Activated CD4-positive, alpha-beta memory T cell treated with anti-CD3 and anti-CD28 coated beads, Interleukin-2, amount 10 ng/mL, durations not matched to agents 7 days and 5 days (primary cell): Measurements from ENCODE around the gene CARM1. TPM values are rescaled to one million over a fixed set of nuclear protein-coding genes. Genes with fewer than 3 reads are reported as not detected.
A peak's percentile ranks its signal among the peaks of the same experiment; 100 is the strongest.

Source experiments
- CTCF ChIA-PET: fragments of 350-600 bp; sonication (Branson Sonifier 250); formaldehyde crosslinking; loops from one replicate; lab custom pipeline; 2021; ENCODE audit warnings: antibody characterized with exemption, inconsistent platforms; lab: Charles Lee
- POLR2A ChIA-PET: fragments of 350-600 bp; sonication (Branson Sonifier 250); formaldehyde crosslinking; loops from one replicate; lab custom pipeline; 2021; ENCODE audit warnings: antibody characterized with exemption; lab: Charles Lee
- DNase-seq: peaks from one replicate; pipeline ENCODE4 v3.0.0-alpha.2; 2020
- H3K27ac Mint-ChIP-seq: one replicate; pipeline ENCODE4 v1.8.0; 2021; ENCODE audit warnings: mild to moderate bottlenecking, mixed read lengths
- H3K27me3 Mint-ChIP-seq: one replicate; pipeline ENCODE4 v1.8.0; 2021; ENCODE audit warnings: mixed read lengths
- H3K36me3 Mint-ChIP-seq: one replicate; pipeline ENCODE4 v1.8.0; 2021; ENCODE audit warnings: low read depth, mixed read lengths
- H3K4me1 Mint-ChIP-seq: one replicate; pipeline ENCODE4 v1.8.0; 2021; ENCODE audit warnings: mixed read lengths
- H3K4me3 Mint-ChIP-seq: one replicate; pipeline ENCODE4 v1.8.0; 2021; ENCODE audit warnings: mild to moderate bottlenecking, mixed read lengths
- H3K9me3 Mint-ChIP-seq: one replicate; pipeline ENCODE4 v1.8.0; 2021; ENCODE audit warnings: mixed read lengths
- total RNA-seq, 2 experiments: library from RNA; stranded (reverse); gene quantifications; one replicate each; pipeline ENCODE4 v1.2.3, GENCODE V29; 2021

The CARM1 gene
- total RNA-seq, 2 experiments from 2014 or later, result 39.3 to 40.2 TPM

DNA sequence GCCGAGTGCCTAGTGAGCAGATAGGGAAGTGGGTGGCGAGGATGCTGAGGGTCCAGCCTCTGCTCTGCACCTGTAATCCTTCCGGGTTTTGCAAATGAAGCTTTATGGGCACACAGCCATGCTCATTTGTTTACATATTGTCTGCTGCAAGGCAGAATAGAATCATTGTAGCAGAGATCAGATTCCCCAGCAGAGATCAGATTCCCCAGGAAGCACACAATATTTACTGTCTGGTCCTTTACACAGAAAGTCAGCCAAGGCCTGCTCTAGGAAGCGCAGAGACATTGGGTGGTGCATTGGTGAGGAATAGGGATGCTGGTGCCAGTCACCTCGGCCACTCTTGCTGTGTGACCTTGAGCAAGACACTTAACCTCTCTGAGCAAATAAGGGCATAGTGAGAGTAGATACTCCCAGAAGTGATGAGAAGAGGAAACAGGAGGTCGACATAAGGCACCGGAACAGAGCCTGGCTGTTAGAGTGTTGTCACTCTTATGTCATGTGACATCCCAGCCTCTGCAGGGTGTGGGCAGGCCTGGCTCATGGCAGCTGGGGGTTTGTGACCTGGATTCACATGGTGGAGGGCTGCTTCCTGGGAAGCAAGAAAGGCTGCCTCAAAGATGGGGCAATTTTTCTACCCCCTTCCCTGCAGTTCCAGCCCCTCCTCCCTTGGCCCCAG, 25.6 kb downstream of the CARM1 start:
- Mint-ChIP-seq H3K9me3 (no peaks in the 10 kb centered on the region), H3K27me3 (no peaks in the 10 kb centered on the region), H3K27ac (peak overlapping the region; percentile 44), H3K36me3 (no peaks in the 10 kb centered on the region), H3K4me3 (no peak overlapping the region), H3K4me1 (peaks cover 13% of the 10 kb centered on the region)
- DNase-seq, result peak; percentile 22
- ChIA-PET CTCF (no interaction called here), POLR2A (no interaction called here)

DNA sequence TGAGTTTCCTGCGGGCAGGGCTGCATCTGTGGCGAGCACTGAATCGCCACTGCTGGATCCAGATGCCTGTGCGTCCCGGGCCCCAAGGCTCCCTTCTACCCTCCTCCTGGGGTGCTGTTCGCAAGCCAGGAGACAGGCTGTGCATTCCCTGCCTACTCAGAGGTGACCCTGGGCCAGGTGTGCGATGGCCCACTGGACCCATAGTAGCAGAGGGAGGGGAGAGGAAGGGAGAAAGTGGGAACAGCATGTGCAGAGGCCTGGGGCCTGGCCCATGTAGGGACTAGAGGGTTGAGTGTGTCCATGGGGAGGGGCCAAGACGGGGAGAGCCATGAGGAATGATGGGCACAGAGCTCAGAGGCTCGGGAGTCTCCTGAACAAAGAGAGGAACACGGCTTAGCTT, 27.3 kb downstream of the CARM1 start:
- DNase-seq, result no peak
- ChIA-PET POLR2A (no interaction called here), CTCF (interaction anchor here (0.6 to 0.7 kb wide), 2 partner anchors 30 to 426 kb away, joined by 3 to 5 read pairs; no protein-coding TSS in a partner anchor)

DNA sequence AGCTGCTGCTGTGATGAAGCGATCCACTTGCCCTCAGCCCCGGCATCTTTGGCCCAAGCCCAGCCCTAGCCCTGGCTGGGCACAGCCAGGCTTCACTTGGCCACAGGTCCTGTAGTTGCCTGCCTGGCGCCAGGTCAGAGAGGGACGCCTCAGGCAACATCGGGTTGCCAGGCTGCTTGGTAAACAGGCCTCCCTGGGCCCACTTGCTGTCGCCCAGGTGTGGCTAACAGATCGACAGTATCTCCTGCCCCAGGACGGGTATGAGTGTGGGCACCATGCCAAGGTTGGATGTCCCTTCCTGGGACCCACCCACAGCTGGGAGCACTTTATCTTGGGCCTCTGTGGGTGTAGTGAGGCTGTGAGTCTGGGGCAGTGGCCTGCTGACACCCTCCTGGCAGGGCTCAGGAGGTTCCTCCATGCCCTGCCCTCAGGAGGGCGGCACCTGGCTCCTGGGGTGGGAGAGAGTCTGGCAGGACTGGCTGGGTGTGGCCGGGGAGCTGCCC, 27.8 kb downstream of the CARM1 start:
- H3K27ac Mint-ChIP-seq, result no peak overlapping the region
- no peak overlapping the region for H3K4me3 Mint-ChIP-seq
- H3K36me3 Mint-ChIP-seq, result peaks cover 3% of the 10 kb centered on the region
- H3K9me3 Mint-ChIP-seq, result peaks cover 5% of the 10 kb centered on the region
- ChIA-PET CTCF (interaction anchor here (0.6 to 0.7 kb wide), 2 partner anchors 31 to 425 kb away, joined by 3 to 5 read pairs; no protein-coding TSS in a partner anchor), POLR2A (no interaction called here)
- DNase-seq, result no peak
- no peaks in the 10 kb centered on the region for H3K27me3 Mint-ChIP-seq
- peaks cover 13% of the 10 kb centered on the region for H3K4me1 Mint-ChIP-seq

More for the DNA sequence above, 27.3 kb downstream of the CARM1 start:
- Mint-ChIP-seq H3K27me3 (no peaks in the 10 kb centered on the region), H3K4me1 (peaks cover 13% of the 10 kb centered on the region), H3K27ac (no peak overlapping the region), H3K4me3 (no peak overlapping the region), H3K36me3 (peaks cover 3% of the 10 kb centered on the region), H3K9me3 (peaks cover 5% of the 10 kb centered on the region)

DNA sequence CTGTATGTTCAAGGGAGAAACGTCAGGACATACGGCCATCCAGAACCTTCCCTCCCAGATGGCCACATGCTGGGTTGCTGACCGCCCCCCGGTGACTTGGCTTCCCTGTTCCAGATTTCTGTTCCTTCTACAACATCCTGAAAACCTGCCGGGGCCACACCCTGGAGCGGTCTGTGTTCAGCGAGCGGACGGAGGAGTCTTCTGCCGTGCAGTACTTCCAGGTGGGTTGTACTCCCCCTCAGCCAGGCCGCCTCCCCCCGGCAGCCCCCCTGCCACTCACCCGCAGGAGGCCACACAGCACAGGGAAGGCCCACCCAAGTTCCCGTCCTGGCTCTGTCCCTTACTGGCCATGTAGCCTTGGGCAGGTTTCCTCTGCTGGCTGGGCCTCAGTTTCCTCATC, 36.6 kb downstream of the CARM1 start:
- H3K36me3 Mint-ChIP-seq, result peaks cover 7% of the 10 kb centered on the region
- H3K9me3 Mint-ChIP-seq, result peaks cover 3% of the 10 kb centered on the region
- DNase-seq, result no peak
- no peaks in the 10 kb centered on the region for H3K4me1 Mint-ChIP-seq
- POLR2A ChIA-PET, result no interaction called here
- CTCF ChIA-PET, result interaction anchor here (0.6 kb wide), 1 partner anchor 29 kb away, joined by 3 read pairs; no protein-coding TSS in a partner anchor
- H3K27ac Mint-ChIP-seq, result no peak overlapping the region
- H3K27me3 Mint-ChIP-seq, result no peaks in the 10 kb centered on the region
- H3K4me3 Mint-ChIP-seq, result no peak overlapping the region

DNA sequence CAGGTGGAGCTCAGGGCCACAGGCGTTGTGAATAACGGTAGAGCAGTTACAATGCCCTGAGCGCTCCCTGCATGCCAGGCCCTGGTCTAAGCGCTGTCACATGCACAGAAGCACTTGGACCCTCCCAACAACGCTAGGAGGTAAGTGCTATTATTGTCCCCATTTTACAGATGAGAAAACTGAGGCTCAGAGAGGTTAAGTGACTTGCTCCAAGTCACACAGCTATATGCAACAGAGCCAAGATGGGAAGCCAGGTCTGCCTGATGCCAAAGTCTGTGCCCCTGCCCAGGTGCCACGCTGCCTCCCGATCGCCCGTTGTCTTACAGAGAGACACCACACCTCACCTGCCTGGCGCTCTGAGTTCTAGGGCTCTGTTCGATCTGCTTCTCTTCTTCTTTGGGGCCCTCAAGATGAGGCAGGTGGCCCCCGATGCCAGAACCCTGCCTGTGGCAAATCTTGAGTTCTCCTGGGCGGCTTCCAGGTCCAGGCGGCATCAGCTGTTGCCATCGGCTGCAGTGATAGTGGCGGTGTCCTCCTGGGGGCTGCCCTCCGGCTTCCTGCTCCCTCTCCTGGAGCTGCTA, 37.1 kb downstream of the CARM1 start:
- no peak overlapping the region for H3K4me3 Mint-ChIP-seq
- no peaks in the 10 kb centered on the region for H3K9me3 Mint-ChIP-seq
- CTCF ChIA-PET, result interaction anchor here (0.6 kb wide), 1 partner anchor 28 kb away, joined by 3 read pairs; no protein-coding TSS in a partner anchor
- H3K4me1 Mint-ChIP-seq, result no peaks in the 10 kb centered on the region
- POLR2A ChIA-PET, result no interaction called here
- H3K36me3 Mint-ChIP-seq, result peaks cover 5% of the 10 kb centered on the region
- H3K27me3 Mint-ChIP-seq, result no peaks in the 10 kb centered on the region
- no peak overlapping the region for H3K27ac Mint-ChIP-seq
- no peak for DNase-seq

DNA sequence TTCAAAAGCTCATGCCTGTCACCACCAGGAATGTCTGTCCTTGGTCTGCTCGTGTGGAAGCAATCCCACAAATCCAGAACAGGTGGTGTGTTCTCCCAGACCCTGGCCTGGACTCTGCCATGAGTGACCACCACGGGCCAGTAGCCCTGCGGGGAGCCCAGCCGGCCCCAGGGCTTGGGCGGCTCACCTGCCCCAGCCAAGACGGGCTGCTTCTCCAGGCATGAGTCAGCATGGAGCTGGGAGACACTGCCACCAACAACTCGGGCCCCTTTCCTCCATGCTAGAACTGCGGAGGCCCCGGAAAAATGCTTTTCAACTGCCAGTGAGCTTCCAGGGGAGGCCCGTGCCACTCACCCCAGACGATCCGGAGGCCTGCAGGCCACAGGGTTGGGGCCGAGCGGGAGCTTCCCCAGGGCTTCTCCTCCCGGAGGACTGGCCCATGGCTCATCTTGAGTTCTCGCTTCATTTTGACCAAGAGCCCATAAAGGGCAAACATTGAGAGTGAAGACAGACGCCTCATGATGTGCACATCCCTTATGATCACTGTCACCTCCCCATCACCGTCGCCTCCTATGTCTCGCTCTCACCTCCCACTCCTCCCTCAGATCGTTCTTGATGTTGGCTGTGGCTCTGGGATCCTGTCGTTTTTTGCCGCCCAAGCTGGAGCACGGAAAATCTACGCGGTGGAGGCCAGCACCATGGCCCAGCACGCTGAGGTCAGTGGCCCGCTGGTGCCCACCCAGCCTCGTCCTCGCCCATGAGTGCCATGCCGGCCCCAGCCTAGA, 40.4 kb downstream of the CARM1 start:
- Mint-ChIP-seq H3K27me3 (no peaks in the 10 kb centered on the region), H3K4me3 (no peak overlapping the region), H3K27ac (no peak overlapping the region), H3K9me3 (no peaks in the 10 kb centered on the region), H3K4me1 (no peaks in the 10 kb centered on the region), H3K36me3 (peaks cover 5% of the 10 kb centered on the region)
- DNase-seq, result no peak
- CTCF ChIA-PET, result interaction anchor here (1.4 kb wide), 1 partner anchor 48 kb away, joined by 3 read pairs; no protein-coding TSS in a partner anchor
- POLR2A ChIA-PET, result no interaction called here

DNA sequence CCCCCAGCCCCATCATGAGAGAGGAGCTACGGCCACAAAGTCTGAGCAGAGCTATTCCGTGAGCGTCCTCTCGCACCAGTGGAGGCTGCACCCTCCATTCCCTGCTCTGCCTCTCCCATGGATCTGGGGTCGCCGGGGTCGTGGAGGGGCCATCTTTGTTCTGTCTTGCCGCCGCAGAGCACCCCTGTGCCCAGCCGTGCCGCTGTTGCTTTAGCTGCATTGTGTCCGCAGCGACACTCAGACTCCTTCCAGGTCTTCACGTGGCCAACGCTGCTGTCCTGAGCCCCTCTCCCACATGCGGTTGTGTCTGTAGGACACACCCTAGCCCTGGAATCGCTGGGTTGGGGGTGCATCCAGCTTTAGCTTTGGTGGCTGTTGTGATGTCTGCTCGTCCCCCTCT, 41.3 kb downstream of the CARM1 start:
- DNase-seq, result no peak
- Mint-ChIP-seq H3K4me3 (no peak overlapping the region), H3K27ac (no peak overlapping the region), H3K9me3 (no peaks in the 10 kb centered on the region), H3K4me1 (no peaks in the 10 kb centered on the region), H3K27me3 (no peaks in the 10 kb centered on the region), H3K36me3 (peaks cover 5% of the 10 kb centered on the region)
- CTCF ChIA-PET, result interaction anchor here (0.6 to 1.4 kb wide), 2 partner anchors 49 to 169 kb away, joined by 3 read pairs; no protein-coding TSS in a partner anchor
- POLR2A ChIA-PET, result no interaction called here

DNA sequence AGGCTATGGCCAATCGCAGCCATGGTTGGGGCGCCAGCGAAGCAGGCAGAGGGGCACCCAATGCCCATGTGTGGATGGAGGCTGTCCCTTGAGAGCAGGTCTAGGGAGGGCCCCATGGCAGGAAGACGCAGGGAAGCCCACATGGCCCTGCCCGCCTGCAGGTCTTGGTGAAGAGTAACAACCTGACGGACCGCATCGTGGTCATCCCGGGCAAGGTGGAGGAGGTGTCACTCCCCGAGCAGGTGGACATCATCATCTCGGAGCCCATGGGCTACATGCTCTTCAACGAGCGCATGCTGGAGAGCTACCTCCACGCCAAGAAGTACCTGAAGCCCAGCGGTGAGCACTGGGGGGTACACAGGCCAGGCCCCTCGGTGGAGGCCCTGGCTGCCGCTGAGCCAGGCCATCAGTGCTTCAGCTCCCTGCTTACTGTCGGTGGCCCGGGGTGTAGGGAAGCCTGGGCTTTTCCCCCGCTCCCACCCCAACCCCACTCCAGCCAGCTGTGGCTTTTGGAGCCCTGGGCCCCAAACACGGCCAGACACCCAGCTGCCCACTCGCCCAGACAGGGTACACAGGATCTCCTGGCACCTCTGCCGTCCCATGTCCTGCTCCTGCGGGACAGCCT, 42.5 kb downstream of the CARM1 start:
- CTCF ChIA-PET, result no interaction called here
- DNase-seq, result no peak

DNA sequence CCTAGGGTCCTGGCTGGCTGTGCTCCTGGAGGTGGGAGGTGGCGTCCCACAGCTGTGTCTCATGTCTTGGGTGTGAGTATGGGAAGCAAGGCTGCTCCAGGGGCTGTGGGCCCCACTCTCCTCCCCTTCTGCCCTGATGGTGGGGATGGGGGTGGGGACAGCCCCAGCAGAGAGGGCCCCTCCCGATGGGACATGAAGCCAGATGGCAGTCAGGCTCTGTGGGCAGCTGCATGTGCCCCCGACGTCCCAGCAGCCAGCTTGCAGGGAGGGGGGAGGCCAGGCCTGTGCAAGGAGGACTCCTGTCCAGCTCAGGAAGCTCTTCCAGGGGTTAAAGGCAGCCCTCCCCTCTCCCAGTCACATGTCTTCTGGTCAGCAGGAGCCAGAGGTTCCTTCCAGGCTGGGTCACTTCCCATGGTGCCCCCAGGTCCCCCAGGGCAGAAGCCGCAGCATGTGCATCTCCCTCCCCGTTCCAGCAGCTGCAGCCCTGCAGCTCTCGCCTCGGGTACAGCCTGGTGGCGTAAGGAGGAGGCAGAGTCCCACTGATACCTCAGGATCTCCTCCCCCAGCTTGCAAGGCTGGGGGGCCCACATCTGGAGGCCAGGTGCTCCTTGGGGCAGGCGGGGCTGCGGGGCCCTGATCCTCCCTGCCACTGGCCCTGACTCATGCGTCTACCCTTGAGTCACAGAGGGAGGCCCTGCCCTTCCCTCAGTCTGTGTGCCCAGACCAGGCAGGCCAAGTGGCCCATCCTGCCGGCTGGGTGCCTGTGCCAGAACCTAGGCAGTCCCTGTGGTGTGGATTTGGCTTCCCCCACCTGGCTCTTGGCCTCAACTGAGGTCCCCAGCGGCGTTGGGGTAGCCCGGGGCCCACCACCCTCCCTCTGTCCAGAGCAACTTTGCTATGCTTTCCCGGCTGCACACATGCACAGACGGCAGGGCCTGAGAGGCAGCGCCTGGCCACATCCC, 44.1 kb downstream of the CARM1 start:
- Mint-ChIP-seq H3K9me3 (no peaks in the 10 kb centered on the region), H3K4me3 (no peak overlapping the region), H3K27me3 (no peaks in the 10 kb centered on the region), H3K27ac (no peak overlapping the region), H3K4me1 (no peaks in the 10 kb centered on the region), H3K36me3 (peaks cover 5% of the 10 kb centered on the region)
- POLR2A ChIA-PET, result no interaction called here
- DNase-seq, result no peak
- CTCF ChIA-PET, result interaction anchor here (0.6 kb wide), 1 partner anchor 37 kb away, joined by 3 read pairs; no protein-coding TSS in a partner anchor

More for the DNA sequence above, 42.5 kb downstream of the CARM1 start:
- H3K9me3 Mint-ChIP-seq, result no peaks in the 10 kb centered on the region
- H3K27ac Mint-ChIP-seq, result no peak overlapping the region
- H3K27me3 Mint-ChIP-seq, result no peaks in the 10 kb centered on the region
- H3K4me3 Mint-ChIP-seq, result no peak overlapping the region
- POLR2A ChIA-PET, result no interaction called here
- no peaks in the 10 kb centered on the region for H3K4me1 Mint-ChIP-seq
- peaks cover 5% of the 10 kb centered on the region for H3K36me3 Mint-ChIP-seq

DNA sequence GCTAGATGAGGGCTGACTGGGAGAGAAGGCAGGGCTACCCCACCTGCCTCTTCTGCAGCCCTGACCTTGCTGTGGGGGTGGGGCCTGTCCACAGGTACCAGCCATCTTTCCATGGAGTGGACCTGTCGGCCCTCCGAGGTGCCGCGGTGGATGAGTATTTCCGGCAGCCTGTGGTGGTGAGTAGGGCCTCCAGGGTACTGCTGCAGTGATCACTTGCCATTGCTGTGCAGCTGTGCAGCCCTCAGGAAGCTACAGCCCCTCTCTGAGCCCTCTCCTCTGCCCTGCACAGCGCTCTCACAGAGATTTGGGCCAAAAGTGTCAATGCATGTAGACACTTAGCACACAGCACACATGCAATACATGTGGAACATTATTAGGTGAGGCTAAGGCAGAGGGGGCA, 45.2 kb downstream of the CARM1 start:
- Mint-ChIP-seq H3K4me1 (no peaks in the 10 kb centered on the region), H3K27me3 (no peaks in the 10 kb centered on the region), H3K4me3 (no peak overlapping the region), H3K36me3 (peaks cover 8% of the 10 kb centered on the region), H3K27ac (no peak overlapping the region), H3K9me3 (no peaks in the 10 kb centered on the region)
- DNase-seq, result no peak
- ChIA-PET POLR2A (no interaction called here), CTCF (interaction anchor here (1.0 kb wide), 1 partner anchor 28 kb away, joined by 3 read pairs; no protein-coding TSS in a partner anchor)

DNA sequence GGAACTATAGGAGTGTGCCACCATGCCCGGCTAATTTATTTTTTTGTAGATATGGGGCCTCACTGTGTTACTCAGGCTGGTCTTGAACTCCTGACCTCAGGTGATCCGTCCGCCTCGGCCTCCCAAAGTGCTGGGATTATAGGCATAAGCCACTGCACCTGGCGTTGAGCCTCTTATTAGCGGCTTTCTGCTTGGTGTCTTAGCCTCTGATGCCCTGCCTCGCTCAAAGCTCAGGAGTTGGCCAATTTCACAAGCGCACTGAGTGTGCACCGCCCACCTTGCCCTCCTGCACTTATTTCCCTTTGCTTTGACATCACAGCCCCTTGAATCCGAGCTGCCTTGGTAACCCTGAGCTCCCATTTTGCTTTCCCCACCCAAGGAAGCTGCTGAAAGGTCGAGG, 47.0 kb downstream of the CARM1 start:
- peaks cover 2% of the 10 kb centered on the region for H3K36me3 Mint-ChIP-seq
- no peak overlapping the region for H3K27ac Mint-ChIP-seq
- H3K4me1 Mint-ChIP-seq, result no peaks in the 10 kb centered on the region
- H3K9me3 Mint-ChIP-seq, result no peaks in the 10 kb centered on the region
- no peak for DNase-seq
- H3K4me3 Mint-ChIP-seq, result no peak overlapping the region
- no peaks in the 10 kb centered on the region for H3K27me3 Mint-ChIP-seq
- CTCF ChIA-PET, result interaction anchor here (1.3 kb wide), 1 partner anchor 19 kb away, joined by 5 read pairs; no protein-coding TSS in a partner anchor
- POLR2A ChIA-PET, result no interaction called here
